Liver (tissue), 9 donors: ENCODE measurements around the gene DPH3. TPM values are rescaled to one million over a fixed set of nuclear protein-coding genes. Genes with fewer than 3 reads are reported as not detected.

ENCODE experiments used
- DNase-seq: peaks from one replicate; pipeline ENCODE4 v3.0.0-alpha.2; 2017; ENCODE audit warnings: low spot score
- H3K27ac ChIP-seq, 2 donors: one replicate each; pipeline ENCODE4 v1.7.0; 2013; ENCODE audit warnings: inconsistent platforms in 2 of 2, low read length in 2 of 2, control low read depth in 1 of 2, low read depth in 1 of 2, mild to moderate bottlenecking in 1 of 2
- H3K27me3 ChIP-seq, 4 donors: one replicate each; pipeline versions ENCODE4 v1.6.1 to v1.7.0; 2013; ENCODE audit warnings: low read length in 3 of 4, inconsistent platforms in 1 of 4, mild to moderate bottlenecking in 1 of 4, moderate library complexity in 1 of 4; ENCODE audit not compliant: control insufficient read depth in 4 of 4, insufficient read depth in 4 of 4
- H3K36me3 ChIP-seq, 4 donors: one replicate each; pipeline versions ENCODE4 v1.6.1 to v1.7.0; 2013; ENCODE audit warnings: low read length in 3 of 4, mild to moderate bottlenecking in 3 of 4, low read depth in 1 of 4, moderate library complexity in 1 of 4; ENCODE audit not compliant: control insufficient read depth in 4 of 4, insufficient read depth in 3 of 4
- H3K4me1 ChIP-seq, 4 donors: one replicate each; pipeline versions ENCODE4 v1.6.1 to v1.7.0; 2013; ENCODE audit warnings: low read length in 3 of 4, mild to moderate bottlenecking in 3 of 4, moderate library complexity in 1 of 4; ENCODE audit not compliant: control insufficient read depth in 4 of 4, insufficient read depth in 4 of 4
- H3K4me3 ChIP-seq, 3 donors: one replicate each; pipeline versions ENCODE4 v1.6.1 to v1.7.0; 2013; ENCODE audit warnings: low read length in 3 of 3, control low read depth in 1 of 3, low read depth in 1 of 3, mild to moderate bottlenecking in 1 of 3
- H3K9ac ChIP-seq, 2 donors: one replicate each; pipeline ENCODE4 v1.7.0; 2013; ENCODE audit warnings: low read length in 2 of 2, mild to moderate bottlenecking in 2 of 2, moderate library complexity in 2 of 2, control low read depth in 1 of 2, low read depth in 1 of 2
- H3K9me3 ChIP-seq, 4 donors: one replicate each; pipeline versions ENCODE4 v1.6.1 to v1.7.0; 2013; ENCODE audit warnings: low read length in 3 of 4; ENCODE audit not compliant: control insufficient read depth in 4 of 4
- EGR1 ChIP-seq, 2 donors: IDR thresholded peaks; 2 replicates each; pipeline ENCODE4 v1.6.1; 2016 to 2018; ENCODE audit warnings: antibody characterized with exemption in 2 of 2, low read depth in 2 of 2
- FOXA1 ChIP-seq: IDR thresholded peaks from 2 replicates; pipeline ENCODE4 v1.6.1; 2016; ENCODE audit warnings: antibody characterized with exemption
- FOXA2 ChIP-seq: IDR thresholded peaks from 2 replicates; pipeline ENCODE4 v1.6.1; 2016; ENCODE audit warnings: antibody characterized with exemption
- GABPA ChIP-seq, 2 donors: IDR thresholded peaks in 1 of 2; conservative IDR thresholded peaks in 1 of 2; 2 replicates each; pipeline ENCODE4 v1.6.1; 2016; ENCODE audit warnings: antibody characterized with exemption in 2 of 2, mild to moderate bottlenecking in 1 of 2, moderate library complexity in 1 of 2
- HNF4A ChIP-seq, 2 donors: conservative IDR thresholded peaks; 2 replicates each; pipeline ENCODE4 v1.6.1; 2016; ENCODE audit warnings: antibody characterized with exemption in 2 of 2, mild to moderate bottlenecking in 2 of 2
- HNF4G ChIP-seq: IDR thresholded peaks from 2 replicates; pipeline ENCODE4 v1.6.1; 2016; ENCODE audit warnings: antibody characterized with exemption
- JUND ChIP-seq, 2 donors: IDR thresholded peaks; 2 replicates each; pipeline ENCODE4 v1.6.1; 2016; ENCODE audit warnings: antibody characterized with exemption in 2 of 2
- NR2F2 ChIP-seq: IDR thresholded peaks from 2 replicates; pipeline ENCODE4 v1.6.1; 2016; ENCODE audit warnings: antibody characterized with exemption
- RAD21 ChIP-seq, 2 donors: IDR thresholded peaks; 2 replicates each; pipeline ENCODE4 v1.6.1; 2016; ENCODE audit warnings: antibody characterized with exemption in 2 of 2, mild to moderate bottlenecking in 2 of 2
- REST ChIP-seq: IDR thresholded peaks from 2 replicates; pipeline ENCODE4 v1.6.1; 2016; ENCODE audit warnings: antibody characterized with exemption, mild to moderate bottlenecking
- RXRA ChIP-seq, 2 donors: IDR thresholded peaks; 2 replicates each; pipeline ENCODE4 v1.6.1; 2017 to 2018; ENCODE audit warnings: antibody characterized with exemption in 2 of 2, mild to moderate bottlenecking in 1 of 2
- SP1 ChIP-seq: IDR thresholded peaks from 2 replicates; pipeline ENCODE4 v1.6.1; 2018; ENCODE audit warnings: antibody characterized with exemption, mild to moderate bottlenecking
- TAF1 ChIP-seq: conservative IDR thresholded peaks from 2 replicates; pipeline ENCODE4 v1.6.1; 2016; ENCODE audit warnings: antibody characterized with exemption, mild to moderate bottlenecking
- YY1 ChIP-seq: IDR thresholded peaks from 2 replicates; pipeline ENCODE4 v1.6.1; 2016; ENCODE audit warnings: antibody characterized with exemption, mild to moderate bottlenecking
- ZBTB33 ChIP-seq: IDR thresholded peaks from 2 replicates; pipeline ENCODE4 v1.6.1; 2016; ENCODE audit warnings: antibody characterized with exemption
- WGBS: extraction: QIAGEN DNeasy Blood & Tissue Kit; methylation state at CpG from one replicate; pipeline ENCODE4 v1.1.7; 2013; 5-methylcytosine and 5-hydroxymethylcytosine counted together
- polyA plus RNA-seq, 2 donors: library from polyadenylated mRNA; stranded (reverse) in 1 of 2; unstranded in 1 of 2; fragments of 200-250 nt in 1 of 2; fragments of >200 nt in 1 of 2; fragmentation: Nextera tagmentation in 1 of 2; extraction: Ambion mirVana in 1 of 2; gene quantifications; one replicate each; pipeline versions ENCODE4 v1.2.1 to v1.2.3, GENCODE V29; 2013 to 2015
- total RNA-seq, 2 donors: library from RNA; depleted of rRNA; stranded (reverse); fragments of >200 nt; gene quantifications; one replicate each; pipeline ENCODE4 v1.2.3, GENCODE V29; 2014
- TF ChIP-seq, protein P1 (sequence below): fragments of 150-350 bp; IDR thresholded peaks from 2 replicates; pipeline ENCODE4 v1.5.1; 2017; ENCODE audit warnings: improper control_type of control experiment, low read depth, low read length; ENCODE audit not compliant: missing input control
- TF ChIP-seq, protein P2 (sequence below): IDR thresholded peaks from 2 replicates; pipeline ENCODE4 v1.6.1; 2016; ENCODE audit warnings: antibody characterized with exemption
- donor health status: healthy.
- donor health status: healthy.
- donor health status: healthy.
- donor health status: healthy.
- donor health status: healthy.

Gene DPH3
- total and polyA plus RNA-seq, 4 donors = 7.8 to 19.1 (median 11.6) TPM

- TF ChIP-seq HNF4G (no peak), REST (no peak), FOXA2 (no peak), YY1 (no peak), NR2F2 (no peak), FOXA1 (no peak), ZBTB33 (no peak), GABPA (IDR thresholded peaks at IDR 0.05 in 1 of 2, conservative IDR thresholded peaks at IDR 0.05 in 1 of 2) (no peak), EGR1 (IDR thresholded peaks at IDR 0.05; ENCODE audit: low read depth in 2 of 2) (no peak)
- TF ChIP-seq, protein P1, sequence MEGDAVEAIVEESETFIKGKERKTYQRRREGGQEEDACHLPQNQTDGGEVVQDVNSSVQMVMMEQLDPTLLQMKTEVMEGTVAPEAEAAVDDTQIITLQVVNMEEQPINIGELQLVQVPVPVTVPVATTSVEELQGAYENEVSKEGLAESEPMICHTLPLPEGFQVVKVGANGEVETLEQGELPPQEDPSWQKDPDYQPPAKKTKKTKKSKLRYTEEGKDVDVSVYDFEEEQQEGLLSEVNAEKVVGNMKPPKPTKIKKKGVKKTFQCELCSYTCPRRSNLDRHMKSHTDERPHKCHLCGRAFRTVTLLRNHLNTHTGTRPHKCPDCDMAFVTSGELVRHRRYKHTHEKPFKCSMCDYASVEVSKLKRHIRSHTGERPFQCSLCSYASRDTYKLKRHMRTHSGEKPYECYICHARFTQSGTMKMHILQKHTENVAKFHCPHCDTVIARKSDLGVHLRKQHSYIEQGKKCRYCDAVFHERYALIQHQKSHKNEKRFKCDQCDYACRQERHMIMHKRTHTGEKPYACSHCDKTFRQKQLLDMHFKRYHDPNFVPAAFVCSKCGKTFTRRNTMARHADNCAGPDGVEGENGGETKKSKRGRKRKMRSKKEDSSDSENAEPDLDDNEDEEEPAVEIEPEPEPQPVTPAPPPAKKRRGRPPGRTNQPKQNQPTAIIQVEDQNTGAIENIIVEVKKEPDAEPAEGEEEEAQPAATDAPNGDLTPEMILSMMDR = no peak
Measured at GRCh38 chr3:16245609-16246008, 19.1 kb downstream of the DPH3 start.

DNA sequence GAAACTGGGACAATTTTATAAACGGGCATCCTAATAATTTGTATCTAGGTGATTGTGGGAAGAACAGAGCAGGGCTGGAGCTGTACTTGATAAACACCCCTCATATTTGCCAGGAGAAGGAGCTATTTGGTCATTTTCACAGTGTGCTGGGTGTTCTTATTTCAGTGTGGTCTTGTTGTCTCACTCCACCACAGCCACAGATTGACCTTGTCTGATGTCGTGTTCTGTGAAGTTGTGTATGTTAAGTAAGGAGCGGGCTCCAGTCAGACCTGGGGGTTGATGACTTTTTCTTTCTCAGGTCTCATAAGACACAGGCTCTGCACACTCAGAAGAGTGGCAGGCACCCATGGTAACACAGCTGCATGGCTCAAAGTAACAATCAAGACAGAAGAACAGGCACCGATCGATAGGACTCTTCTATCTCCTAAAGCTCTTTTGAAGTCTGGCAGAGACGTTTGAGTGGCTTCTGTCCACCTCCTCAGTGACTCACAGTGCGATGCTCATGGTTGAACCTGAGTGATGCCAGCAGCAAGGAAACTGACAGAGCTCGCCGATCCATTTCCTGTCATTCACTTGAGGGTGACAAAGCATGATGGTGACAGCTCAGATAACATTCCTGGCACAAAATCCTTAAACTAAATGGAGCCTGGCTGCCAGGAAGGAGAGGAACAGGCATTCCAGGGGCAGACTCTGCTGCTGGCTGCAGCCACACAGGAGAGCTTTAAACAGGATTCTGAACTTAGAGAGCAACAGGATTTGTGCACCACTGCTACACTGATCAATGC lies 20.8 kb downstream of the DPH3 start:
- Histone ChIP-seq H3K36me3 (no peaks in the 10 kb centered on the region), H3K27ac (no peak overlapping the region), H3K27me3 (no peaks in the 10 kb centered on the region), H3K9ac (no peak overlapping the region), H3K9me3 (no peaks in the 10 kb centered on the region), H3K4me1 (peaks cover 0 to 9% (median 3%) of the 10 kb centered on the region in 4 donors), H3K4me3 (no peak overlapping the region)
- 76% methylated on average over 9 of the region's 9 CpGs for WGBS
- no peak for DNase-seq
- TF ChIP-seq FOXA1 (no peak), ZBTB33 (no peak), GABPA (IDR thresholded peaks at IDR 0.05 in 1 of 2, conservative IDR thresholded peaks at IDR 0.05 in 1 of 2) (no peak), RAD21 (IDR thresholded peaks at IDR 0.05) (no peak), FOXA2 (no peak), NR2F2 (no peak), SP1 (no peak), YY1 (no peak), TAF1 (no peak), RXRA (IDR thresholded peaks at IDR 0.05) (no peak), EGR1 (IDR thresholded peaks at IDR 0.05; ENCODE audit: low read depth in 2 of 2) (no peak), HNF4A (conservative IDR thresholded peaks at IDR 0.05) (no peak), JUND (IDR thresholded peaks at IDR 0.05) (no peak)
- TF ChIP-seq, protein P2, sequence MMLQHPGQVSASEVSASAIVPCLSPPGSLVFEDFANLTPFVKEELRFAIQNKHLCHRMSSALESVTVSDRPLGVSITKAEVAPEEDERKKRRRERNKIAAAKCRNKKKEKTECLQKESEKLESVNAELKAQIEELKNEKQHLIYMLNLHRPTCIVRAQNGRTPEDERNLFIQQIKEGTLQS = no peak
- TF ChIP-seq, protein P1 = no peak

More at GRCh38 chr3:16245609-16246008, 19.1 kb downstream of the DPH3 start:
- DNase-seq = no peak
- Histone ChIP-seq H3K4me3 (no peak overlapping the region), H3K36me3 (no peaks in the 10 kb centered on the region), H3K9me3 (no peaks in the 10 kb centered on the region), H3K27me3 (no peaks in the 10 kb centered on the region), H3K9ac (no peak overlapping the region), H3K27ac (no peak overlapping the region), H3K4me1 (peaks cover 0 to 6% (median 2%) of the 10 kb centered on the region in 4 donors)
- 98% methylated on average over 3 of the region's 3 CpGs for WGBS
